Coronary artery (tissue), 2 donors: ENCODE measurements around the gene C11orf24.

Experiments used
- DNase-seq: peaks from one replicate; pipeline ENCODE4 v3.0.0-alpha.2; 2017; ENCODE audit warnings: low spot score
- H3K27ac ChIP-seq, 2 donors: fragments of 200-600 bp; sonication (generic); one replicate each; pipeline ENCODE4 v1.5.1; 2016 to 2019
- H3K4me3 ChIP-seq: fragments of 200-600 bp; sonication (generic); 2 replicates; pipeline ENCODE4 v1.5.1; 2016; ENCODE audit warnings: mild to moderate bottlenecking, moderate library complexity
- CTCF ChIP-seq: fragments of 200-600 bp; sonication (generic); IDR thresholded peaks from one replicate; pipeline ENCODE4 v1.5.1; 2019; ENCODE audit warnings: antibody characterized with exemption

The C11orf24 gene

GRCh38 chr11:68215524-68216170, 56.1 kb downstream of the C11orf24 start:
- DNase-seq = no peak
- no peak overlapping the region for H3K4me3 ChIP-seq
- TF ChIP-seq CTCF = no peak
- no peak overlapping the region for H3K27ac ChIP-seq

GRCh38 chr11:68215087-68215445, 56.7 kb downstream of the C11orf24 start:
- no peak for TF ChIP-seq CTCF
- H3K4me3 ChIP-seq = no peak overlapping the region
- DNase-seq = no peak
- H3K27ac ChIP-seq = no peak overlapping the region

- DNase-seq = no peak
- no peak for TF ChIP-seq CTCF
- H3K4me3 ChIP-seq = peak overlapping the region; percentile 84
- H3K27ac ChIP-seq = peak overlapping the region; percentile 99 to 100
These were observed 57.3 kb downstream of the C11orf24 start for GRCh38 chr11:68214173-68215086.

- TF ChIP-seq CTCF = no peak
- H3K27ac ChIP-seq = peak overlapping the region; percentile 99 to 100
- peak; percentile 85 for DNase-seq
- H3K4me3 ChIP-seq = peak overlapping the region; percentile 84
These were observed 58.1 kb downstream of the C11orf24 start for GRCh38 chr11:68213555-68214172.

- Histone ChIP-seq H3K4me3 (peak within 1 kb of the TSS; percentile 84), H3K27ac (peak within 1 kb of the TSS; percentile 99 to 100)
- DNase-seq = no peak
- TF ChIP-seq CTCF = no peak
These were observed 58.6 kb downstream of the C11orf24 start, which contains the start of gene KMT5B for GRCh38 chr11:68213135-68213515. TSS of gene KMT5B (minus strand) at chr11:68213296. CDS start at chr11:68190076, 23,220 bp downstream.

- H3K27ac ChIP-seq = peak overlapping the region; percentile 99 to 100
- TF ChIP-seq CTCF = no peak
- DNase-seq = peak; percentile 83
- H3K4me3 ChIP-seq = peak overlapping the region; percentile 84
These were observed 59.2 kb downstream of the C11orf24 start for GRCh38 chr11:68212421-68213134.
